Activated CD8-positive, alpha-beta T cell treated with anti-CD3 and anti-CD28 coated beads for 36 hours (primary cell): Measurements from ENCODE around the gene TSTD2. TPM values are rescaled to one million over a fixed set of nuclear protein-coding genes. Genes with fewer than 3 reads are reported as not detected.

Source experiments
- ATAC-seq: fragments of 200-7000 bp; cut with Tn5 transposase; one replicate; pipeline ENCODE4 v1.10.0; 2021; ENCODE audit warnings: mild to moderate bottlenecking, moderate library complexity
- CTCF ChIA-PET: fragments of 350-600 bp; sonication (Branson Sonifier 250); formaldehyde crosslinking; loops from one replicate; lab custom pipeline; 2021; ENCODE audit warnings: antibody characterized with exemption; lab: Charles Lee
- POLR2A ChIA-PET: fragments of 350-600 bp; sonication (Branson Sonifier 250); formaldehyde crosslinking; loops from one replicate; lab custom pipeline; 2021; ENCODE audit warnings: antibody characterized with exemption; lab: Charles Lee
- DNase-seq: peaks from one replicate; pipeline ENCODE4 v3.0.0-alpha.2; 2020
- H3K27ac Mint-ChIP-seq: one replicate; pipeline ENCODE4 v1.8.0; 2021; ENCODE audit warnings: mild to moderate bottlenecking, mixed read lengths
- H3K27me3 Mint-ChIP-seq: one replicate; pipeline ENCODE4 v1.8.0; 2021; ENCODE audit warnings: mixed read lengths
- H3K36me3 Mint-ChIP-seq: one replicate; pipeline ENCODE4 v1.8.0; 2021; ENCODE audit warnings: low read depth, mixed read lengths
- H3K4me1 Mint-ChIP-seq: one replicate; pipeline ENCODE4 v1.8.0; 2021; ENCODE audit warnings: low read depth, mixed read lengths
- H3K4me3 Mint-ChIP-seq: one replicate; pipeline ENCODE4 v1.8.0; 2021; ENCODE audit warnings: mild to moderate bottlenecking, moderate library complexity, mixed read lengths
- H3K9me3 Mint-ChIP-seq: one replicate; pipeline ENCODE4 v1.8.0; 2021; ENCODE audit warnings: mixed read lengths
- intact Hi-C: fragments of 100-400 bp; cut with micrococcal nuclease; formaldehyde crosslinking; loops from one replicate; pipeline ENCODE4 v1.10.0; 2022
- total RNA-seq, 2 experiments: library from RNA; stranded (reverse); gene quantifications; one replicate each; pipeline ENCODE4 v1.2.3, GENCODE V29; 2021
- TF ChIP-seq, protein P1 (sequence below): fragments of 200-600 bp; IDR thresholded peaks from one replicate; pipeline ENCODE4 v1.8.0; 2022; ENCODE audit warnings: antibody characterized with exemption, mild to moderate bottlenecking

TSTD2 gene
- total RNA-seq, 2 experiments from 2014 or later: 15.2 to 15.3 TPM

DNA sequence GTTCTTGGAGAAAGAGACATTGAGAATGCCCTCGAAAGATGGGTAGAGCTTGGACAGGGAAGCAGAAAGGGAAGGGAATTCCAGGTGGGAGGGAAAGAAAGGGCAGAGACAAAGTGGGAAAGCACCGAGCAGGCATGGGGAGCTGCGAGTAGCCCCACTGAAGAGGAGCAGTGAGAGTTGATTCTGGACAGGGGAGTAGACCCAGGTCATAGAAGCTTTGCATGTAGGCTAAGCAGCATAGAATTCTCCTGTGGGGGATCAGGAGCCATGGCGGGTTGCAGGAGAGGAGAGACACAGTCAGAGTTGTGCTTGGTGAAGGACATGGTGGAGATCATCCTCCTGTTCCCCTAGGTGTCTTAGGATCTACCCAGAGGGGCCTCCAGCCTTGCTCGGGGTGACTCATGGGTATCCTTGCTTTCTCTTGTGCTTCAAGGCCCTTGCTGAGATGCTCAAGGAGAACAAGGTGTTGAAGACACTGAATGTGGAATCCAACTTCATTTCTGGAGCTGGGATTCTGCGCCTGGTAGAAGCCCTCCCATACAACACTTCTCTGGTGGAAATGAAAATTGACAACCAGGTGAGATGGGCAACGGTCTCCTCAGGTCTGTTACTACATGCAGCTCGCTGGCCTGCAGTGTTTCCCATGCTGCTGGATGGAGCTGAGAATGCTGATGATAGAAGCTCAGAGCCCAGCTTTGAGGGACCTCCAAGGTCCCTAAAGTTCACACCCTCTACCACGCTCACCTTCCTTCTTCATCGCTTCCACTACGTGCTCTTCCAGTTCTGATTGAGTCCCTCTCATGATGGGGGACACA, 64.5 kb downstream of the TSTD2 start:
- ATAC-seq (no peak), DNase-seq (no peak)
- ChIA-PET POLR2A (no interaction called here), CTCF (interaction anchor here (1.0 to 1.4 kb wide), 3 partner anchors 30 to 47 kb away, joined by 3 to 6 read pairs (median 3); no protein-coding TSS in a partner anchor)
- Mint-ChIP-seq H3K4me3 (no peak overlapping the region), H3K27ac (no peak overlapping the region), H3K9me3 (no peaks in the 10 kb centered on the region), H3K27me3 (no peaks in the 10 kb centered on the region), H3K36me3 (no peaks in the 10 kb centered on the region), H3K4me1 (no peaks in the 10 kb centered on the region)
- intact Hi-C loops: no loop called here
- TF ChIP-seq, protein P1, sequence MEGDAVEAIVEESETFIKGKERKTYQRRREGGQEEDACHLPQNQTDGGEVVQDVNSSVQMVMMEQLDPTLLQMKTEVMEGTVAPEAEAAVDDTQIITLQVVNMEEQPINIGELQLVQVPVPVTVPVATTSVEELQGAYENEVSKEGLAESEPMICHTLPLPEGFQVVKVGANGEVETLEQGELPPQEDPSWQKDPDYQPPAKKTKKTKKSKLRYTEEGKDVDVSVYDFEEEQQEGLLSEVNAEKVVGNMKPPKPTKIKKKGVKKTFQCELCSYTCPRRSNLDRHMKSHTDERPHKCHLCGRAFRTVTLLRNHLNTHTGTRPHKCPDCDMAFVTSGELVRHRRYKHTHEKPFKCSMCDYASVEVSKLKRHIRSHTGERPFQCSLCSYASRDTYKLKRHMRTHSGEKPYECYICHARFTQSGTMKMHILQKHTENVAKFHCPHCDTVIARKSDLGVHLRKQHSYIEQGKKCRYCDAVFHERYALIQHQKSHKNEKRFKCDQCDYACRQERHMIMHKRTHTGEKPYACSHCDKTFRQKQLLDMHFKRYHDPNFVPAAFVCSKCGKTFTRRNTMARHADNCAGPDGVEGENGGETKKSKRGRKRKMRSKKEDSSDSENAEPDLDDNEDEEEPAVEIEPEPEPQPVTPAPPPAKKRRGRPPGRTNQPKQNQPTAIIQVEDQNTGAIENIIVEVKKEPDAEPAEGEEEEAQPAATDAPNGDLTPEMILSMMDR: no peak

DNA sequence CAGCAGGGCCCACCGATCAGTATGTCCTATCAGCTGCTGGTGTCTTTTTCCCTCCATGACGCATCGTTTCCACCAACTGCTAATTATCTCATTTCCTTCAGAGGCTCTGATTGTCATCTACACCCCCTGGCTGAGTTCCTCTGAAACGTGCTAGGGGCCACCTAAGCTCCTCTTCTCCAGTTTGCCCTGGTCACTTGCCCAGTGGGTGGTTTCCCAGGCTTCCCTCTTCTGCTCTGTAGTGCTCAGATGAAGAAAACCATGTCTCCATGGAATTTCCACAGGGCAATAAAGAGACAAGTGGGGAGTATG, 65.3 kb downstream of the TSTD2 start:
- ATAC-seq: no peak
- POLR2A ChIA-PET: no interaction called here
- intact Hi-C loops: no loop called here
- H3K4me3 Mint-ChIP-seq: no peak overlapping the region
- no peaks in the 10 kb centered on the region for H3K36me3 Mint-ChIP-seq
- H3K27me3 Mint-ChIP-seq: no peaks in the 10 kb centered on the region
- H3K4me1 Mint-ChIP-seq: no peaks in the 10 kb centered on the region
- no peaks in the 10 kb centered on the region for H3K9me3 Mint-ChIP-seq
- CTCF ChIA-PET: interaction anchor here (1.2 to 1.5 kb wide), 2 partner anchors 48 to 155 kb away, joined by 3 to 5 read pairs; no protein-coding TSS in a partner anchor
- H3K27ac Mint-ChIP-seq: no peak overlapping the region
- TF ChIP-seq, protein P1: no peak
- peak; percentile 56 for DNase-seq

DNA sequence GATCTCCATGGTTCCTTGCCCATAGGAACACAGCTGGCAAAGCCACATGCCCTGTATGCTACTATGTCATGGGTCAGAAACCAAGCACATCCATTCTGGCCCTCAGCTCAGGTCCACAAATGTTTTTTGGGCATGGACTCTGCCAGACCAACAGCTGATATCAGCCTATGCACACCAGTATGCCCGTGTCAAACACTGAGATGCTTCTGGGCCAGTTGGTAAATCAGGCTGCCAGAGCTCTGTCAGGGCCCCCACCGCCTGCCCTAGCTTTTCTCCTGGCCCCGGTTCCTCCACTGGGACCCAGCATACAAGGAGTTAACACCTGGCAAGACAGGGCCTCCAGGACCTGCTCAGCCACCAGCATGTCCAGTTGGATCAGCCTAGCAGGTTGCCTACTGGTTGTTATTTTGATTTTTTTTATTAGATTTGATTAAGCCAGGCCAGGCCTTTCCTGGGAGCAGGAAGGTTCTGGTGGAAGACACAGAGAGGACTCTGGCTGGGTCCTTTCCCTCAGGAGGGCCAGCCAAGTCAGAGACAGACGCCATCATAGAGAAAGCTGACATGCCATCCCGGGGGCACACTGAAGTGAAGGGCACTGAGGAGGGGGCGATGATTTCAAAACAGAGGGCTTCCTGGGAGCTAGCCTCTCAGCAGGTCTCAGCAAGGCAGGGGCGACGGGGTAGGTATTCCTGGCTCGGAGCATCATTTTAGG, 65.8 kb downstream of the TSTD2 start:
- no peaks in the 10 kb centered on the region for H3K9me3 Mint-ChIP-seq
- no peak overlapping the region for H3K4me3 Mint-ChIP-seq
- H3K36me3 Mint-ChIP-seq: no peaks in the 10 kb centered on the region
- ATAC-seq (no peak), DNase-seq (no peak)
- POLR2A ChIA-PET: no interaction called here
- CTCF ChIA-PET: interaction anchor here (0.9 to 1.6 kb wide), 4 partner anchors 8 to 155 kb away, joined by 3 to 7 read pairs (median 4); no protein-coding TSS in a partner anchor
- no peaks in the 10 kb centered on the region for H3K27me3 Mint-ChIP-seq
- intact Hi-C loops: no loop called here
- TF ChIP-seq, protein P1: no peak
- H3K4me1 Mint-ChIP-seq: no peaks in the 10 kb centered on the region
- H3K27ac Mint-ChIP-seq: no peak overlapping the region

DNA sequence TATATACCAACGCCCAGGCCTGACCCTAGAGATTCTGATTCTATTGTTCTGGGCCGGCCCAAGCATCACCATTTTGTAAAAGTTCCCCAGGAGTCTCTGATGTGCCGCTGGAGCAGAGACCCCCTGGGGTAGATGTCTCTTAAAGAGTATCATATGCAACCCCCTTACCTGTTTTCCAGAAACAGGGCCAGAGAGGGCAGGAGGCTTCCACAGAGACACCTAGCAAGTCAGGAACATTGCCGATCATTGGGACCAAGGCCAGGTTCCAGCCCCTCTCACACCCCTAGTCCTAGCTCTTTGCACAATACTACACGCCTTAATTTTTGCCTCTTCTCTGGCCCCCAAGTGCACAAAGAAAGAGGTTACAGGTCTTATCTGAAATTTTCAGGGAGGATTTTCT, 67.9 kb downstream of the TSTD2 start:
- Mint-ChIP-seq H3K27me3 (peaks cover 1% of the 10 kb centered on the region), H3K4me1 (no peaks in the 10 kb centered on the region), H3K4me3 (no peak overlapping the region), H3K36me3 (no peaks in the 10 kb centered on the region), H3K27ac (no peak overlapping the region), H3K9me3 (no peaks in the 10 kb centered on the region)
- DNase-seq: no peak
- intact Hi-C loops: no loop called here
- CTCF ChIA-PET: no interaction called here
- TF ChIP-seq, protein P1: no peak
- no peak for ATAC-seq
- POLR2A ChIA-PET: no interaction called here
